GM21423 (cell line): ENCODE results near the gene OR13C4.
"Not testable (repeated sequence)": the region's sequence is repeated elsewhere in the genome, so short reads cannot be mapped to it uniquely, and the experiment has no call there.

Experiments
- ATAC-seq: cut with Tn5 transposase; IDR thresholded peaks from one replicate; pipeline ENCODE4 v1.9.1; 2021; ENCODE audit warnings: mild to moderate bottlenecking, moderate library complexity; ENCODE audit not compliant: unreplicated experiment

OR13C4 gene

DNA sequence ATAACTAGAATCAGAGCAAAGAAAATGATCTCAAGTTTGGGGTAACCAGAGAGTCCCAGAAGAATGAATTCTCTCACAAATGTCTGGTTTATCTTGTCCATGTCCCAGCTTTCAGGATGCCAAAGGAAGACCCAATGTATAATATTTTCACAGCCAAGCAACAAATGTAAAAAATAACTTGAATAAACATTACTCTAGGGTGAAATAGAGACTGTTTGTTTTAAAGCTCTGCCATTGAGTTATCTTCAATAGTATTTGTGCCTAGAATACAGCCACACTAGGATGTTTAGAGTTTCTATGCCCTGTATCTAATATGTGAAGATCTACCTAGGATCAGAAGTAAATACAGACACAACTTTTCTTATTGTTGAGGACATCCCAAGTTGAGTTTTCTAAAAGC is at the start of gene OR13C4:
TSS of gene OR13C4 (minus strand) at position 101 of the 400 bp plus-strand sequence. CDS start at position 101, 0 bp downstream.
- ATAC-seq, result no peak

- ATAC-seq, result no peak
Observed at GRCh38 chr9:104575456-104575855, 48.4 kb upstream of the OR13C4 start.

GRCh38 chr9:104572612-104573011 is 45.6 kb upstream of the OR13C4 start:
- ATAC-seq, result no peak

GRCh38 chr9:104568868-104569267 is 41.9 kb upstream of the OR13C4 start, which contains the start of gene OR13C8:
TSS of gene OR13C8 (plus strand) at chr9:104569168. CDS start at chr9:104569168, 0 bp downstream.
- ATAC-seq, result no peak

GRCh38 chr9:104564358-104564757 is 37.3 kb upstream of the OR13C4 start:
- ATAC-seq, result no peak

DNA sequence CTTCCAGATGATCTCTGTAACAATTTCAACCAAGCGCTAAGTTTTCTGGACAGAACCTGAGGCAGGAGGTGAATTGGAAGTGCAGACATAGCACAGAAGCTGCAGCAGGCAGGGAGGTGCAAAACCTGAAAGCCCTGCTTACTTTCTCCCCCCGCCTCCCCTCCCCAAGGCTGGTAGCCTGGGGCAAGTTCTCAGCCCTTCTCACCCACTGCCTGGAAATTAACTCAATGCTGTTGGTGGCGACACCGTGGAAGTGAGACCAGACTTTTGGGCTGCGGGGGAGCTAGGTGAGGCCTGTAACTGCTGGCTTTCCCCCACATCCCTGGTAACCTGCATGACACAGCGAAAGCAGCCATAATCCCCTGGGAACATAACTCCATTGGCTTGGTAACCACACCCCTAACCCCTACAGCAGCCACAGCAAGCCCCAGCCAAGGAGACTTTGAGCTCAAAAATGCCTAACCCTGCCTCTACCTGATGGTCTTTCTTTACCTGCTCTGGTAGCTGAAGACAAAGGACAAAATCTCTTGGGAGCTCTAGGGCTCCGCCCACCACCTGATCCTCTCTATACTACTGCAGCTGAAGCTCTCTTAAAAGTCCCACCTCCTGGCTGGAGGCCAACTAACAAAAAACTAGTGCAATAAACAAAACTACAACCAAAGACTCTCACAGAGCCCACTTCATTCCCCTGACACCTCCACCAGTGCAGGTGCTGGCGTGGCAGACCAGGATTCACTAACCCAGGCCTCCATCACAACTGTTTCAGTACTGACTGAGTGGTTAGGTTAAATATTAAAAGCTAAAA is 30.0 kb upstream of the OR13C4 start:
- no peak for ATAC-seq

GRCh38 chr9:104555521-104555920 is 28.5 kb upstream of the OR13C4 start:
- no peak for ATAC-seq

DNA sequence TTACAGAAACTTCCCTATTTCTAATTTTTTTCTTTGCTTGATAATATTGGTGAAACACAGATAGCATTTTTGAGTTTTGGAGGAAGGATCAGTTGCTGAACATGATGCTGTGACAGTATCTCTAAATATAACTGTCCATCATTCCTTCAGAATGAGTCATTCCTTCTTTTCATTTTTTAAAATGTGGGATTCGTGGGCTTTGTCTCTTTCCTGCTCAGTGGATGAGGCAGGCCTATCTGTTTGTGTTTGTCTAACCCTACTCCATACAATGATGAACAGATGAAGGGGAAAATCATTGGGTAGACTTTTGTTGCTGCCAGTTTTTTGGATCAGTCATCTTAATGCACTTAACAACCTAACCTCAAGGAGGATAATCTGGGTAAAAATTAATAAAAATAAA is 26.3 kb upstream of the OR13C4 start:
- no peak for ATAC-seq

- ATAC-seq, result no peak
Observed at GRCh38 chr9:104544644-104545043, 17.6 kb upstream of the OR13C4 start.

DNA sequence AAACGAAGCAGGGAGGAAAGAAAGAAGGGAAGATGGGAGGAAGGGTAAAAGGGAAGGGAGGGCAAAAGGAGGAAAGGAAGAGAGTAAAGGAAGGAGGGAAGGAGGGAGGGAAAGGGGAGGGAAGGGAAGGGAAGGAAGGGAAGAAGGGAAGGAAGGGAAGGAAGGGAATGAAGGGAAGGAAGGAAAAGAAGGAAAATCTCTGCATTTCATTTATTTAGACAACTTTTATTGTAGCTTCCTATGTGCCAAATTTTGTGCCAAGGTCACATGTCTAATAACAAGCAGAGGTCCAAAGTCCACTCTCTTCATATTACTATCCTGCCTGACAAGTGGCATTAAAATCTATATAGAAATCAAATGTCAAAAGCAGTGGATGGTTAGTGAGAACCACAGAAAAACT is 12.3 kb upstream of the OR13C4 start:
- ATAC-seq, result no peak

DNA sequence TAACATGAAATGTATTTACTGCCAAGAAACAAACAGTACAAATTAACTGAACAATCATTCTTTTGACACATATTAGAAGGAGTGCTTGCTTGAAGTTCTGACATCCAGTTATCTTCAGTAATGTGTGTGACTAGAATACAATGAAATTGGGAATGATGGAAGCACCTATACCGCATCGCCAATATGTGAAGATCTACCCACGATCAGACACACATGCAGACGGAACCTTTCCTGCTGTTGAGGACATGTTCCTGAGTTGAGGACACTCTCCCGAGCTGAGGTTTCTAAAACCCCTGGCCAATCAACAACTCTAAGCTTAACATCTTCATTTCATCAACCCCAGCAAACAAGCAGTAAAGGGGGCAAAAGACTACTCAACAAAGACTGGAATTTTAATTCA is 9.7 kb upstream of the OR13C4 start, which contains the start of gene OR13C3:
TSS of gene OR13C3 (minus strand) at position 101 of the 400 bp plus-strand sequence. CDS start 133 bp downstream, outside the sequence.
- no peak for ATAC-seq

DNA sequence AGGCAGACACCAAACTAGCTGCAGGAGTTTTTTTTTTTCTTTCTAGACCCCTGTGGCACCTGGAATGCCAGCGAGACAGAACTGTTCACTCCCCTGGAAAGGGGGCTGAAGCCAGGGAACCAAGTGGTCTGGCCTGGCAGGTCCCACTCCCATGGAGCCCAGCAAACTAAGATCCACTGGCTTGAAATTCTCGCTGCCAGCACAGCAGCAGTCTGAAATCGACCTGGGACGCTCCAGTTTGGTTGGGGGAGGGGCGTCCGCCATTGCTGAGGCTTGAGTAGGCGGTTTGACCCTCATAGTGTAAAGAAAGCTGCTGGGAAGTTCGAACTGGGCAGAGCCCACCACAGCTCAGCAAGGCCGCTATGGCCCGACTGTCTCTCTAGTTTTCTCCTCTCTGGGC is 6.8 kb downstream of the OR13C4 start:
- ATAC-seq, result not testable (repeated sequence)

DNA sequence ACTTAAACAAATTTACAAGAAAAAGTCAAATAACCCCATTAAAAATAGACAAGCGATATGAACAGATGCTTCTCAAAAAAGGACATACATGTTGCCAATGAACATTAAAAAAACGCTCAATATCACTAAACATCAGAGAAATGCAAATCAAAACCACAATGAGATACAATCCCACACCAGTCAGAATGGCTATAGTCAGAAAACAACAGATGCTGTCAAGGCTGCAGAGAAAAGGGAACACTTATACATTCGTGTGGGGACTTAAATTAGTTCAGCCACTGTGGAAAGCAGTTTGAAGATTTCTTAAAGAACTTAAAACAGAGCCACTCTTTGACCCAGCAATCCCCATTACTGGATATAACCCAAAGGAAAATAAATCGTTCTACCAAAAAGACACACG is 12.1 kb downstream of the OR13C4 start:
- ATAC-seq, result no peak

DNA sequence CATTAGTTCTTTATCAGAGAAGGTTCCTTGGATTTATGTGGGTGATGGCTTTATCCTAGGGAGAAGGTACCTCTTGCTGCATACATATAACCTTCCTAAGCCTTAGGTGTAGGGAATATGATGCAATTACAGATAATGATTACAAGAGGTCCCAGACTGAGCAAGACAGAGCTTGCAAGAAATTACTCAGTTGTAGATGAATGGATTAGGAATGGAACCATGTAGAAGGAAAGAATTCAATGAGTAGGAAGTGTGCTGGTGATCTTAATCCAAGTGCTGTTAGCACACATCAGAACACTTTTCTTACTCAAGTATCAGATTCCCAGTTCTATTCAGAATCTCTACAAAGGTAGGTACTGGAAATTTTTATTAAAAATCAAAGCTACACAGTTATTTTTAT is 20.4 kb downstream of the OR13C4 start:
- no peak for ATAC-seq

DNA sequence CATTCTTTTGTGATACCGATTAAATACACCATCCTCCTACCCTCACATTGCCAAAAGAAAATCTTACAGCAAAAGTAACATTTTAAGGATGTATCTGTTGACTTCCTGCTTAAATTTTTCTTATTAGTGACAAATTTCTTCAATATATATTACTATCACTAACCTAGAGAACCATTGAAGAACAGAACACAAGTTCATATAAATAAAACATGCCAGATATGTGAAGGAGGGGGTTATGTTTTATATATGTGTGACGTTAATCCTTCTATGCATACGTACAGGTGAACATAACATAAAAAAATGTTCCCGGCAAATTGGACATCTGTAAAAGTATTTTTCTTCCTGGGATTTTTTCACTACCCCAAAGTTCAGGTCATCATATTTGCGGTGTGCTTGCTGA is 23.0 kb downstream of the OR13C4 start, which contains the start of gene OR13F1:
TSS of gene OR13F1 (plus strand) at position 301 of the 400 bp plus-strand sequence. CDS start at position 301, 0 bp downstream.
- no peak for ATAC-seq

DNA sequence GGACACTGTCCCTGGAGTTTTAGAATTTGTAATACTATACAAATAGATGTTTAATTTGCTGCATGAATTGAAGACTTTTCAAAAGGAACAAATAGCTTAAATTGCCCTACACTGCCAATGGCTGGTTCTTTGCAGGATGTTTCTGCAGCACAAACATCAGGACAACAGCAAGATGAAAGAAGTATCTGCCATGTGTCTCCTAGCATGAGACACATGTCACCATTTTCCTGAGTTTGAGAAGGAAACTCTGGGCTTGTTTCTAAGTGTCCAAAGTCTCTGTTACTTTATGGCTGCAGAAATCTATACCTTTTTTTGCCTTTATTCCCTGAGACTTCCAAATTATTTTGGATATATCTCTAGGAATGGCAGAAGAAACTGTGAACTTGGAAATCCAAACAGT is 23.6 kb downstream of the OR13C4 start:
- ATAC-seq, result no peak

DNA sequence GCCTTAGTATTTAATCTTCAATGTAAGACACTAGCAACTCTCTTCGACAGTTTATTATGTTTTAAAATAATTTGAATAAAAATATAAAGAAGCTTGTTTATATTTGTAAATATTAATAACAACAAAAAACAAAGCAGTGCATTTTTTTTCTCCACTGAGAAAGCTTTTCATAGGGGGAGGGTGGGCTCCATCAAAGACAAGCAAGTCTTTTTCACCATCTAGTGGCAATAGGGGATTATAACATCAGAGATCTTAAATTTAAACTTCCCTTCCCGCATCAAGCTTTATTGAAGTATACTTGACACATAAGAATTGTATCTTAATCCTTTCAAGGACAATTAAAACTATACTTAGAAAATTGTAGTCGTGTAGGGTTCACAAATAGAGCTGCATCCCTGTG is 32.2 kb downstream of the OR13C4 start:
- no peak for ATAC-seq

DNA sequence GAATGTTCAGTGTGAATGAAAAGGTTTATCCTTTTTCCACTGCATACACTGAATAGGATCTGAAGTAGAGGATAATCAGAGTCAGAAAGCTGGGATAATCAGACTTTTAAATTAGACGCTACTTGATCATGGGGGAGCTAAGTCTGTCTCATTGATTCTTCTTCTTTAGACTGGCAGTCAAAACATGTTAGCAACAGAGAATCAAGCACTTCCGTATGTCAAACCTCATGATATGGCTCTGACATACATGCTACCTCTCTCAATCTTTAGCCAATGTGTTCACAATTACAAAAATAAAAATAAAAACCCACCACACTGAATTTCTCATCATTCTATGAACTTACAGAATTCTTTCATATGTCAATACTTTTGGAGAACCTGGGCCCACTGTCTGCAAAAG is 42.0 kb downstream of the OR13C4 start:
- ATAC-seq, result no peak

DNA sequence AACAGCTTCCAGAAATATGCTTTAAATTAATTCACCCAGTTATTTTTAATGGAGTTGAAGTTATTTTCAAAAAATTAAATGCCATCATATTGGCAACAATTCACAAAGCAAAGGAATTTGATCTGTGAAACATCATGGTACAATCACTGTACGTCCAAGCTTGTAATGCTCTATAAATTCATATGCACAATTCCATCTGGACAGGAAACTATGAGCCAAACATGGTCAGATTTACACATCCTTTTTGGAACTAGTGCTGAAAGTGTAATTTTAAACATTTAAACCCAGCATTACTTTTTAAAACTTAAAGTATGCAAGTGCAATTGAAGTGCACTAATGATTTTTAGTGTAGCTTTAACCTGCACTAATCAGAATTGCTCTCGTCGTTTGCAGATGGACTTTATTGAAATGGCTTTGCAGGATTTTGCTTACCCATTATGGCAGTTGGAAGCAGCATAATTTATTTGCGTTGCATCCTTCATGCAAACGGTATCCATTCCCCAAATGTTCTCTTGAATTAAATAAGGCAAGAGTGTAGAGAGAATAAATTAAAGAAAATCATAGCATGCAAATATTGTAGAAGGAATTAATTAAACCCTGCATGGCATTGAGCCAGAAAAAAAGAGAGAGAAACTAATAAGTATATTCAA is 44.0 kb downstream of the OR13C4 start:
- ATAC-seq, result no peak
